Measurements from ENCODE around the gene SMIM29. TPM values are rescaled to one million over a fixed set of nuclear protein-coding genes. Genes with fewer than 3 reads are reported as not detected.
"Not testable (repeated sequence)": the region's sequence is repeated elsewhere in the genome, so short reads cannot be mapped to it uniquely, and the experiment has no call there.

SMIM29 gene
- total RNA-seq, 3 donors from 2014 or later = 22.0 to 25.3 (median 22.8) TPM

- no peaks in the 10 kb centered on the region for H3K9me3 ChIP-seq
- H3K27me3 ChIP-seq = no peaks in the 10 kb centered on the region
- intact Hi-C loops (cut with DNase I; ENCODE audit: low total_unique reads) = no loop called here
- no peaks in the 10 kb centered on the region for H3K36me3 ChIP-seq
- H3K4me3 ChIP-seq = peak overlapping the region; percentile 71 to 83 (median 71)
- peak overlapping the region; percentile 90 to 92 for H3K27ac ChIP-seq
- H3K4me1 ChIP-seq = peaks cover 5 to 15% of the 10 kb centered on the region in 2 donors
- peak in 1 of 2 donors; percentile 76 for DNase-seq (ENCODE audit: low spot score in 2 of 2)
- peak in 1 of 3 donors; percentile 5 for TF ChIP-seq POLR2AphosphoS5 (IDR thresholded peaks at IDR 0.05)
- no peak for TF ChIP-seq CTCF (IDR thresholded peaks at IDR 0.05)
- TF ChIP-seq POLR2A (IDR thresholded peaks at IDR 0.05) = no peak
Observed at GRCh38 chr6:34248198-34248726, 544 bp downstream of the SMIM29 start.

DNA sequence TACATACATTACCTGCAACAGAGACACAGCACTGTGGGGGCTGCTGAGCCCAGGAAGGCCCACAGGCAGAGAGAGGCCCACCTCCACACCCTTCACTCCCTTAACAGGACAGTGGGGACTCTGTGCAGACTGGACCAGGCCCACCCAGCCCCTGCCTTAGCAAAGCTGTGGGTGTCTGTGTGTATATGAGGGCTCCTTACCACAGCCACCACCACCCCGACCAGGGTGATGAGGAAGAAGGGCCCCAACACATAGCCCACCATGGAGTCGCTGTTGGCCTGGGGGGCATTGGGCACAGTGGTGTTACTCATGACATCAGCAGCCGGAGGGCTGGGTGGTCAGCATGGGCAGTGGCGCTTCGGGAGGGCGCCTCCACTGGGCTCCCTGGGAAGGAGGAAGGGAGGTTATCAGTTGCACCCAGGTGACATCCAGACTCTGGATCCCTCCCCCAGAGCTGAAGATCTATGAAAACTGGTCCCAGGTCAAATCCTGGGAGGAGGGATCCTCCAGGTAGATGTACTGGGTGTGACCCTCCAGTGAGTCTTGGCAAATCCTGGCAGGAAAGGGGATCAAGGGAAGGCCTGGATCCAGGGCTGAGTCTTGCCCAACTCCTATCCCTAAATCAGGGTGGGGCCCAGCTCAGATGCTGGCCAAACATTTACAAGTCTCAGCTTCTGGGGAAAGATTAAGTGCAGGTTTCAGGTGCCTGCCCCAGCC, 1.2 kb downstream of the SMIM29 start:
- Histone ChIP-seq H3K27me3 (no peaks in the 10 kb centered on the region), H3K4me1 (peaks cover 5 to 15% of the 10 kb centered on the region in 2 donors), H3K9me3 (no peaks in the 10 kb centered on the region), H3K4me3 (peak overlapping the region in 1 of 3 donors; percentile 71), H3K27ac (peak overlapping the region; percentile 90 to 92), H3K36me3 (no peaks in the 10 kb centered on the region)
- intact Hi-C loops (cut with DNase I; ENCODE audit: low total_unique reads) = no loop called here
- DNase-seq (ENCODE audit: low spot score in 2 of 2) = no peak
- no peak for TF ChIP-seq CTCF (IDR thresholded peaks at IDR 0.05)
- no peak for TF ChIP-seq POLR2AphosphoS5 (IDR thresholded peaks at IDR 0.05)
- TF ChIP-seq POLR2A (IDR thresholded peaks at IDR 0.05) = no peak

DNA sequence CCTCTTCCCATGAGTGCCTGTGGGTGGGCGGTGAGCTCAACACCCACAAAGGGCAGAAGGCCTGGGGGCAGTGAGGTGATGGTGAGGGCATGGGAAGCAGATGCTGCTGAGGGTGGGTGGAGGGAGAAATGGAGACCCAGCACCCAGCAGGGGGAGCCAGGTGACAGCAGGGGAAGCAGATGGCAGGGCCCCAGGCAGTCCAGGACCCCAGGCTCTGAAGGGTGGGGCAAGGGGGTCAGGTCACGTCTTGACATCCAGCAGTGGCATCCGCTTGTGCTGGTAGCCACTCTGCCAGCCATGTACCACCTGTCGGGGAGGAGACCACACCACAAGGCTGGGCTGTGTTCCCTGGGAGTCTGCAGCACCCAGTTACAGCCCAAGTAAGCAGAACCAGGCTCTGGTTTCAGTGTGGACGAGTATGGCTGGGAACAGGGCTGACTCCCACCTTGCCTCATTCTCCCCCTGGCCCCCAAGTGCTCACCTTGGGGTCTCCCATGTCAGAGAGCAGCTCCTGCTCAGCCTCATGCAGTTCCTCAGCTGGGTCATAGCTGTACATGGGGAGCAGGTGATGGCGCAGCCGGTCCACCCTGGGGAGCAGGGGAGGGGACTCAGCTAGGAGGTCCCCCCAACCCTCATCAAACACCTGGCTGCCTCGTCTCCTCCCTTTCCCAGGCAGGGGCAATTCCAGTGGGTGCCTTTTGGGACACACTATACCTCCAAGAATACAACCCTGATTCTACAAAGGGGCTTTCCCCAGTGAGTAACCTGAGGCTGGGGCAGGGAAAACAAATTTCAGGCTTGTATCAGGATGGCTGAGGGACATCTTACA, 2.0 kb downstream of the SMIM29 start:
- no peak overlapping the region for H3K27ac ChIP-seq
- H3K4me3 ChIP-seq = no peak overlapping the region
- DNase-seq (ENCODE audit: low spot score in 2 of 2) = no peak
- peaks cover 5 to 15% of the 10 kb centered on the region in 2 donors for H3K4me1 ChIP-seq
- no peaks in the 10 kb centered on the region for H3K27me3 ChIP-seq
- H3K9me3 ChIP-seq = no peaks in the 10 kb centered on the region
- intact Hi-C loops (cut with DNase I; ENCODE audit: low total_unique reads) = no loop called here
- no peaks in the 10 kb centered on the region for H3K36me3 ChIP-seq
- TF ChIP-seq POLR2A (IDR thresholded peaks at IDR 0.05) = no peak
- no peak for TF ChIP-seq POLR2AphosphoS5 (IDR thresholded peaks at IDR 0.05)
- TF ChIP-seq CTCF (IDR thresholded peaks at IDR 0.05) = peak in 1 of 3 donors; percentile 13

GRCh38 chr6:34246249-34246562, 2.6 kb downstream of the SMIM29 start:
- TF ChIP-seq POLR2AphosphoS5 (IDR thresholded peaks at IDR 0.05) (no peak), CTCF (IDR thresholded peaks at IDR 0.05) (no peak), POLR2A (IDR thresholded peaks at IDR 0.05) (no peak)
- H3K27me3 ChIP-seq = no peaks in the 10 kb centered on the region
- H3K4me3 ChIP-seq = no peak overlapping the region
- H3K4me1 ChIP-seq = peaks cover 5 to 15% of the 10 kb centered on the region in 2 donors
- no peak for DNase-seq (ENCODE audit: low spot score in 2 of 2)
- no peaks in the 10 kb centered on the region for H3K9me3 ChIP-seq
- no peaks in the 10 kb centered on the region for H3K36me3 ChIP-seq
- intact Hi-C loops (cut with DNase I; ENCODE audit: low total_unique reads) = no loop called here
- H3K27ac ChIP-seq = no peak overlapping the region

DNA sequence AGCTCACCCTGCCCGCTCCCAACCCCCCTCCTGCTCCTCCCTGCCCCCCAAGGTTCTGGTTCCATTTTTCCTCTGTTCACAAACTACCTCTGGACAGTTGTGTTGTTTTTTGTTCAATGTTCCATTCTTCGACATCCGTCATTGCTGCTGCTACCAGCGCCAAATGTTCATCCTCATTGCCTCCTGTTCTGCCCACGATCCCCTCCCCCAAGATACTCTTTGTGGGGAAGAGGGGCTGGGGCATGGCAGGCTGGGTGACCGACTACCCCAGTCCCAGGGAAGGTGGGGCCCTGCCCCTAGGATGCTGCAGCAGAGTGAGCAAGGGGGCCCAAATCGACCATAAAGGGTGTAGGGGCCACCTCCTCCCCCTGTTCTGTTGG, 3.1 kb downstream of the SMIM29 start:
- H3K9me3 ChIP-seq; H3K36me3 ChIP-seq; intact Hi-C loops (cut with DNase I; ENCODE audit: low total_unique reads); H3K4me3 ChIP-seq; H3K27me3 ChIP-seq; H3K27ac ChIP-seq; DNase-seq (ENCODE audit: low spot score in 2 of 2): not testable (repeated sequence)
- H3K4me1 ChIP-seq = peaks cover 5 to 15% of the 10 kb centered on the region in 2 donors

DNA sequence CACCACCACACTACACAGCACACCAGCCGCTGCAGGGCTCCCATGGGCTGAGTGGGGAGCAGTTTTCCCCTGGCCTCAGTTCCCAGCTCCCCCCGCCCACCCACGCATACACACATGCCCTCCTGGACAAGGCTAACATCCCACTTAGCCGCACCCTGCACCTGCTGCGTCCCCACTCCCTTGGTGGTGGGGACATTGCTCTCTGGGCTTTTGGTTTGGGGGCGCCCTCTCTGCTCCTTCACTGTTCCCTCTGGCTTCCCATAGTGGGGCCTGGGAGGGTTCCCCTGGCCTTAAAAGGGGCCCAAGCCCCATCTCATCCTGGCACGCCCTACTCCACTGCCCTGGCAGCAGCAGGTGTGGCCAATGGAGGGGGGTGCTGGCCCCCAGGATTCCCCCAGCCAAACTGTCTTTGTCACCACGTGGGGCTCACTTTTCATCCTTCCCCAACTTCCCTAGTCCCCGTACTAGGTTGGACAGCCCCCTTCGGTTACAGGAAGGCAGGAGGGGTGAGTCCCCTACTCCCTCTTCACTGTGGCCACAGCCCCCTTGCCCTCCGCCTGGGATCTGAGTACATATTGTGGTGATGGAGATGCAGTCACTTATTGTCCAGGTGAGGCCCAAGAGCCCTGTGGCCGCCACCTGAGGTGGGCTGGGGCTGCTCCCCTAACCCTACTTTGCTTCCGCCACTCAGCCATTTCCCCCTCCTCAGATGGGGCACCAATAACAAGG, 3.6 kb downstream of the SMIM29 start:
- H3K27me3 ChIP-seq; H3K36me3 ChIP-seq; H3K9me3 ChIP-seq; H3K4me3 ChIP-seq; intact Hi-C loops (cut with DNase I; ENCODE audit: low total_unique reads): not testable (repeated sequence)
- Histone ChIP-seq H3K4me1 (peaks cover 5 to 15% of the 10 kb centered on the region in 2 donors), H3K27ac (peak overlapping the region; percentile 37 to 83)
- DNase-seq (ENCODE audit: low spot score in 2 of 2) = peak in 1 of 2 donors; percentile 22
